Skeletal muscle satellite cell (primary cell): ENCODE results near the gene PNPLA8.

Experiments used
- H3K27me3 ChIP-seq: 2 replicates; pipeline ENCODE4 v1.7.0; 2013; ENCODE audit warnings: low read length; ENCODE audit not compliant: control insufficient read depth, insufficient read depth
- H3K36me3 ChIP-seq: 2 replicates; pipeline ENCODE4 v1.7.0; 2013; ENCODE audit warnings: mild to moderate bottlenecking, control low read depth, low read length; ENCODE audit not compliant: insufficient read depth
- H3K4me1 ChIP-seq: 2 replicates; pipeline ENCODE4 v1.7.0; 2013; ENCODE audit warnings: low read length; ENCODE audit not compliant: control insufficient read depth, insufficient read depth
- H3K4me2 ChIP-seq: 2 replicates; pipeline ENCODE4 v1.7.0; 2013; ENCODE audit warnings: mild to moderate bottlenecking, low read length
- H3K4me3 ChIP-seq: 2 replicates; pipeline ENCODE4 v1.7.0; 2013; ENCODE audit warnings: low read length
- H3K9ac ChIP-seq: 2 replicates; pipeline ENCODE4 v1.7.0; 2013; ENCODE audit warnings: mild to moderate bottlenecking, low read depth, low read length, moderate library complexity
- H3K9me3 ChIP-seq: replicated peaks from 2 replicates; pipeline ENCODE4 v1.7.0; 2013; ENCODE audit warnings: mild to moderate bottlenecking, control low read depth, low read length

PNPLA8 gene

GRCh38 chr7:108452707-108453106 lies 73.2 kb downstream of the PNPLA8 start:
- H3K4me1 ChIP-seq: peaks cover 6% of the 10 kb centered on the region
- H3K4me3 ChIP-seq: no peak overlapping the region
- H3K9me3 ChIP-seq: no peaks in the 10 kb centered on the region
- no peak overlapping the region for H3K9ac ChIP-seq
- no peaks in the 10 kb centered on the region for H3K36me3 ChIP-seq
- peaks cover 4% of the 10 kb centered on the region for H3K27me3 ChIP-seq
- H3K4me2 ChIP-seq: no peak overlapping the region

GRCh38 chr7:108451296-108451848 lies 74.6 kb downstream of the PNPLA8 start:
- Histone ChIP-seq H3K27me3 (no peaks in the 10 kb centered on the region), H3K4me1 (peaks cover 6% of the 10 kb centered on the region), H3K9ac (no peak overlapping the region), H3K4me2 (no peak overlapping the region), H3K36me3 (no peaks in the 10 kb centered on the region), H3K9me3 (no peaks in the 10 kb centered on the region), H3K4me3 (no peak overlapping the region)

DNA sequence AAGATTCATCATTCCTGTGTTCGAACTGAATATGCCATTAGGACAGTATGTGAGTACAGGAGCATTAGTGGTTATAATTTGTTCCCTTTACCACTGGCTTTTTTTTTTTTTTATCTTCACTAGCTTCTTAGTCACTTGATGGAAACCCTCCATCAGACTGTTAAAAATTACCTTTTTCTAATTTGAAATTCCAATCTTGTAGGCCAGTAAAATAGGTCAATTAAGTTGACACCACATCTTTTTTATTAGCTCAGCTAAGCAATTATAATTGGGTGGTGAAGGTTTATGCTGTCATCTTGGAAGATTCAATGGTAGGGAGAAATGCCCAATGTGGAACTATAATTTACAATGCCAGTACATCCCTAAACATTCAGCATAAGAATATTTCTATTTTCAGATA lies 75.8 kb downstream of the PNPLA8 start:
- Histone ChIP-seq H3K27me3 (no peaks in the 10 kb centered on the region), H3K9me3 (no peaks in the 10 kb centered on the region), H3K36me3 (no peaks in the 10 kb centered on the region), H3K4me1 (peaks cover 6% of the 10 kb centered on the region), H3K9ac (no peak overlapping the region), H3K4me2 (no peak overlapping the region), H3K4me3 (no peak overlapping the region)

- no peaks in the 10 kb centered on the region for H3K9me3 ChIP-seq
- no peaks in the 10 kb centered on the region for H3K27me3 ChIP-seq
- no peak overlapping the region for H3K4me3 ChIP-seq
- no peak overlapping the region for H3K9ac ChIP-seq
- no peak overlapping the region for H3K4me2 ChIP-seq
- no peaks in the 10 kb centered on the region for H3K36me3 ChIP-seq
- peaks cover 4% of the 10 kb centered on the region for H3K4me1 ChIP-seq
Observed at GRCh38 chr7:108449521-108449920, 76.4 kb downstream of the PNPLA8 start.

DNA sequence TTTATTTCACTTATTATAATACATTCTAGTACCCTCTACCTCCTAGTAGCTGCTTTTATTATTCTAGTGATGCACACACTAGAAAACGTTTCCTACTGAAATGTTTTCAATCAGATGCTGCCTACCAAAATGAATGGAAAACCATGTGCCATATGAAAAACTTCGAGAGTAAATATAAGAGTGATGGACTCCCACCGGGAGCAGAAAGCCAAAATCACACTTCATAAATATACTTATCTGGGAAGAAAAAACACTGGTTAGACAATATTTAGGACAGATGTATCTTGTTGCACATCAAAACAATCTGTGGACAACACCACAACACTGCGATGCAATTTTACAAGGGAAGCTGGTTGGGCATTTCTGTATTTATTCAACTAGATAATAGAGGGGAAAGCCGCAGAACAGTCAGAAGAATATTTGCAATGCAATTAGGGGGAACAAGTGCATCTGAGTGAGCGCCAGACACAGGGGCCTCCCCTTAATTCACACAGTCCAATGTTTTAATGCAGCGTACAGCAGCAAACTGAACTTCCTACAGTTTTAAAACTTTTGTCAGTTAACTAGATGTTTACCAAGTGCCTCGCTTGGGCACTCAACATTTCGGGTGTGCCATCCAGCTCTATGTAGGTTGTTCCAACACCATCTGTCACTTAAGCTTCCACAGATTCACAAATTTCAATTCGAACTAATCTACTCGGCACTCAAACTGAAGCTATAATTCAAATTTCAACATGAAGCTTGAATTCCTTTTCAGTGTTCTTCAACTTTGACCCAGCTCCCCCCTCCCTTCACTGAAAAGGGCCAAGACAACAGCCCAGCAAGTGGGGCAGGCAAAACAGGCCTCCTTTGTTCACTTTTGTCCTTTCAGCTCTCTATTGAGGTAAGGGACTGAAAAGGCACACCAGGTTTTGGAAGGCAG lies 77.1 kb downstream of the PNPLA8 start:
- H3K36me3 ChIP-seq: no peaks in the 10 kb centered on the region
- no peak overlapping the region for H3K9ac ChIP-seq
- no peak overlapping the region for H3K4me2 ChIP-seq
- no peaks in the 10 kb centered on the region for H3K9me3 ChIP-seq
- no peak overlapping the region for H3K4me3 ChIP-seq
- H3K27me3 ChIP-seq: no peaks in the 10 kb centered on the region
- no peaks in the 10 kb centered on the region for H3K4me1 ChIP-seq

- H3K9me3 ChIP-seq: no peaks in the 10 kb centered on the region
- H3K4me2 ChIP-seq: no peak overlapping the region
Observed at GRCh38 chr7:108442039-108442568, 83.8 kb downstream of the PNPLA8 start.

DNA sequence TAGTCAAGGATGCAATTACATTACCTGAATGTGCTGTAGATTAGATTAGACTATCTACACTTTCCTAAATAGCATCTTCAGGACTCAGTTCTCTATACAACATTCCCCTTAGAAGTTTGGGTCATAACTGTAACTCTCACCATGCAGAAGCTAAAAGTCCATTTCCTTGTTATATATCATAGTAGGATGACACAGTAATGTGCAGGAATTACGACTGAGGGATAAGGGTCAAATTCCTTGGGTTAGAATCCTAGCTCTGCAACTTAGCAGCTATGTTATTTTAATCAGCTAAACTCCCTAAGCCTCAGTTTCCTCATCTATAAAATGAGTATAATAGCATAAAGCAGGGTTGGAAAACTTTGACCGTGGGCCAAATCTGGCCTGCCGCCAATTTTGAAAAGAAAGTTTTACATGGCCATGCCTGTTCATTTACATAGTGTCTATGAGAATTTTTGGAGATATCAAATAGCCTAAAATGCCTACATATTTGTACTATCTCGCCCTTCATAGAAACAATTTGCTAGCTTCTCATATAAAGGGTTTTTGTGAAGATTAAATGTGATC lies 84.5 kb downstream of the PNPLA8 start:
- H3K9me3 ChIP-seq: no peaks in the 10 kb centered on the region
- H3K4me1 ChIP-seq: peaks cover 8% of the 10 kb centered on the region
- no peak overlapping the region for H3K4me2 ChIP-seq
- no peak overlapping the region for H3K9ac ChIP-seq
- H3K36me3 ChIP-seq: no peaks in the 10 kb centered on the region
- no peaks in the 10 kb centered on the region for H3K27me3 ChIP-seq
- no peak overlapping the region for H3K4me3 ChIP-seq

More at GRCh38 chr7:108442039-108442568, 83.8 kb downstream of the PNPLA8 start:
- peaks cover 8% of the 10 kb centered on the region for H3K4me1 ChIP-seq
- H3K27me3 ChIP-seq: no peaks in the 10 kb centered on the region
- no peak overlapping the region for H3K4me3 ChIP-seq
- H3K9ac ChIP-seq: no peak overlapping the region
- H3K36me3 ChIP-seq: no peaks in the 10 kb centered on the region

GRCh38 chr7:108440613-108441012 lies 85.3 kb downstream of the PNPLA8 start:
- Histone ChIP-seq H3K4me1 (peaks cover 8% of the 10 kb centered on the region), H3K9ac (no peak overlapping the region), H3K36me3 (no peaks in the 10 kb centered on the region), H3K27me3 (no peaks in the 10 kb centered on the region), H3K4me3 (no peak overlapping the region), H3K9me3 (no peaks in the 10 kb centered on the region), H3K4me2 (no peak overlapping the region)

GRCh38 chr7:108436906-108437305 lies 89.0 kb downstream of the PNPLA8 start:
- Histone ChIP-seq H3K4me2 (no peak overlapping the region), H3K4me3 (no peak overlapping the region), H3K4me1 (peaks cover 8% of the 10 kb centered on the region), H3K9me3 (no peaks in the 10 kb centered on the region), H3K9ac (no peak overlapping the region), H3K27me3 (no peaks in the 10 kb centered on the region), H3K36me3 (no peaks in the 10 kb centered on the region)

- no peaks in the 10 kb centered on the region for H3K27me3 ChIP-seq
- H3K4me2 ChIP-seq: no peak overlapping the region
- H3K36me3 ChIP-seq: no peaks in the 10 kb centered on the region
- peaks cover 3% of the 10 kb centered on the region for H3K4me1 ChIP-seq
- no peaks in the 10 kb centered on the region for H3K9me3 ChIP-seq
- no peak overlapping the region for H3K4me3 ChIP-seq
- no peak overlapping the region for H3K9ac ChIP-seq
Observed at GRCh38 chr7:108434010-108434409, 91.9 kb downstream of the PNPLA8 start.

- Histone ChIP-seq H3K9me3 (no peaks in the 10 kb centered on the region), H3K4me3 (no peak overlapping the region), H3K36me3 (no peaks in the 10 kb centered on the region), H3K4me2 (no peak overlapping the region), H3K27me3 (no peaks in the 10 kb centered on the region), H3K4me1 (peaks cover 3% of the 10 kb centered on the region), H3K9ac (no peak overlapping the region)
Observed at GRCh38 chr7:108431099-108431498, 94.8 kb downstream of the PNPLA8 start.
